Central memory CD4-positive, alpha-beta T cell (primary cell): ENCODE results near the gene USP28.

ENCODE experiments used
- DNase-seq: peaks from one replicate; pipeline ENCODE4 v3.0.0; 2022

The USP28 gene

DNA sequence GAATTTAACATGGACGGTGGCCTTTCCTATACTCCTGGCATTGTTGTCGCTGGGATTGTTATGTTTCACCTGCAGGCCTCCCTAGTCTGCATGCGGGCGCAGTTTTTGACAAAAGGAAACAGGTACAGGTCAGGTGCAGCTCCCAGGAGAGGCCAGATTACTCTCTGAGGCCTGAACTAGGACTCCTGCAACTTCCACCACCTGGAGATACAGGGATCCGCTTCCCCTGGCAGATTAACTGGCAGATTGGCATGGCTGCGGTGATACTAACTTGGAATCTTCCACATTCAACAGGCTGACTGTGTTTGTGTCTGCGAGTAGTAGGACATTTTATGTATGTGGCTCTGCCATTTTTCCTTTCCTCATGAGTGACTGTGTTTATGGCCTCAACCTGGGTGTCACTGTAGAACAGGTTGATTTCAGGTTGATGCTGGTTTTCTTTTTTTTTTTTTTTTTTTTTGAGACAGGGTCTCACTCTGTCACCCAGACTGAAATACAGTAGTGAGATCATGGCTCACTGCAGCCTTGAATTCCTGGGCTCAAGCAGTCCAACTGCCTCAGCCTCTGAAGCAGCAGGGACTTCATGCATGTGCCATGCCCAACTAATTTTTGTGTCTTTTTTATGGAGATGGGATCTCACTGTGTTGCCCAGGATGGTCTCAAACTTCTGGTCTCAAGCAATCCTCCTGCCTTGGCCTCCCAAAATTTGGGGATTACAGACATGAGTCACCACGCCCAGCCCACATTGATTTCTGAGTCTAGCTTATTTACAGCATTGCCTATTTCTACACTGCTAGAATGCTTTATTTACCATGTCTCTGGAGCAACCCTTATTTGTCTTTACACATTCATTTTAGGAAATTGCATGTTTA is 1.7 kb upstream of the USP28 start:
- DNase-seq: peak; percentile 1

DNA sequence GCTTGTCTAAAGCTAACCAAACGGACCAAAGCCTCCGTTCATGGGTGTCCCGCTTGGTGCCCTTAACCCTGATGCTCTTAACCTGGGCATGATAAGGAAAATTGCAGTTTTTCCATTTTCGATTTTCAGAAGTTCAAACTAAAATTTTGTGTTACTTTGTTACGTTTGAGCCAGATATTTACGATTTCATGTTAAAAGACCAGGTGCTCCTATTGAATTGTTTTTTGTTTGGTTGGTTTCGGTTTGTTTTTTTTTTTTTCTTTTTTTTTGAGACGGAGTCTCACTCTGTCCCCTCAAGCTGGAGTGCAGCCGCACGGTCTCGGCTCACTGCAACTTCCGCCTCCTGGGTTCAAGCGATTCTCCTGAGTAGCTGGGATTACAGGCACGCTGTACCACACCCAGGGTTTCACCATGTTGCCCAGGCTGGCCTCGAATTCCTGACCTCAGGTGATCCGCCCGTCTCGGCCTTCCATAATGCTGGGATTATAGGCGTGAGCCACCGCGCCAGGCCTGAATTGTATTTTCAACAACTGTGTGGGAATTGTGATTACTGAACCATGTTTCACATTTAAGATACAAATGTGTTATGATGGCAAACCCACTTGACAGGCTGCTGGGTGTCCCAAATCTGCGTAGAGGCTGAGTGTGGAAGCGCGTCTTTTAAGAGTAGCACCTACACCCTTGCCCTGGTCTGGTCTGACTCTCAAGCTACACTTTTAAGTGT is 864 bp upstream of the USP28 start:
- DNase-seq: peak; percentile 0

- no peak for DNase-seq
Measured at GRCh38 chr11:113874581-113875233, 665 bp downstream of the USP28 start.

DNA sequence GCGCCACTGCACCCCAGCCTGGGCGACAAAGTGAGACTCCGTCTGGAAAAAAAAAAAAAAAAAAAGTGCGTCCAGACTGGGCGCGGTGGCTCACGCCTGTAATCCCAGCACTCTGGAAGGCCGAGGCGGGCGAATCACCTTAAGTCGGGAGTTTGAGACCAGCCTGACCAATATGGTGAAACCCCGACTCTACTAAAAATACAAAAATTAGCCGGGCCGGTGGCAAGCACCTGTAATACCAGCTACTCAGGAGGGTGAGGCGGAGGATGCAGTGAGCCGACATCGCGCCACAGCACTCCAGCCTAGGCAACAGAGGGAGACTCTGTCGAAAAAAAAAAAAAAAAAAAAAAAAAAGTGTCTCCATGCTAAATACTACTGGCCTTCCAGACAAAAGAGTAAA is 1.3 kb downstream of the USP28 start:
- no peak for DNase-seq

DNA sequence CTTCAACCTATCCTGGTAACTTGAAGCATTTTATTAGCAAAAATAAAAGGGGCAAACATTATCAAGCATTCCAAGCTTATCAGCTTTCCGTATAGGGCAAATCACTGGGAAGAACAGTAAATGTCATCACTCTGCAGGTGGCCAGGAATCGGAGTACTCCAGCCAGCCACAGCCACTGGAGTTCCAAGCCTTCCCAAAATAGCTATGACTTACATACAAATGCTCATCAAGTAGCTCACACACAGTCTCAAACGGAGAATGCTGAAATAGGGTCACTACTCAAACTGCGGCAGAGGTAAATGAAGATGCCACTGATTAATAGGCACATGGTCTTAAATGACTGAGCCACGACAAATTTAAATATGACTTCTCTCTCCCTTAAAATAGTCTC is 2.1 kb downstream of the USP28 start:
- no peak for DNase-seq

- no peak for DNase-seq
Measured at GRCh38 chr11:113871336-113871735, 4.0 kb downstream of the USP28 start.

GRCh38 chr11:113867843-113868503 is 7.4 kb downstream of the USP28 start:
- DNase-seq: no peak

GRCh38 chr11:113865873-113866272 is 9.5 kb downstream of the USP28 start:
- DNase-seq: no peak

DNA sequence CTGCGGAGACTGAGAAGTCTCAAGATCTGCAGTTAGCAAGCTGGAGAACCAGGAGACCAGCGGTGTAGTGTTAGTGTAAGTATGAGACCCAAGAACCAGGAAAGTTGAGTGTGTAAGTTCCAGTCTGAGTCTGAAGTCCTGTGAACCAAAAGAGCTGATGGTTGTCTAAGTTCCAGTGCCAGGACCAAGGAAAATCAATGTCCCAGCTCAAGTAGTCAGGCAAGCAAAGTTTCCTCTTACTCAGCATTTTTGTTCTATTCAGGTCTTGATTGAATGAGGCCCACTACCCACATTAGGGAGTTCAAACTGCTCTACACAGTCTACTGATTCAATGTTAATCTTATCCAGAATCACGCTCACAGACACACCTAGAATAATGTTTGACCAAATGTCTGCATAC is 11.0 kb downstream of the USP28 start:
- no peak for DNase-seq

DNA sequence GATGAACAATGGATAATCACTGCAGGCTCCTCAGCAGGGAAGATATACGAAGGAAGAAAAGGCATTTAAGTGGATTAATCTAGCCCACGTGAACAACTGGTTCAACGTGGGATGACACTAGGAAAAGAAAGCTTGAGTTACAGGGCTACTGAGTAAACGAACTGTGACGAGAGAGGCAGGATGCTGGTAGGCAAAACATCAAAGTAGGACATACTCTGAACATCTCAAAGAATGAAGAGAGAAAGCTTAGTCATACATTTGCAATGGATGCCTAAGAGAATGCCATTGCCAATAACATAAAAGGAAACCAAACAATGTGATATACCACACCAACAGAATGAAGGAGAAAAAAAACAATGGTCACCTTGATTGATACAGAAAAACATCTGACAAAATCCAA is 12.9 kb downstream of the USP28 start:
- DNase-seq: no peak

GRCh38 chr11:113859665-113860064 is 15.7 kb downstream of the USP28 start:
- DNase-seq: no peak

- no peak for DNase-seq
Measured at GRCh38 chr11:113856966-113857759, 18.2 kb downstream of the USP28 start.

- DNase-seq: no peak
Measured at GRCh38 chr11:113855803-113856202, 19.6 kb downstream of the USP28 start.

DNA sequence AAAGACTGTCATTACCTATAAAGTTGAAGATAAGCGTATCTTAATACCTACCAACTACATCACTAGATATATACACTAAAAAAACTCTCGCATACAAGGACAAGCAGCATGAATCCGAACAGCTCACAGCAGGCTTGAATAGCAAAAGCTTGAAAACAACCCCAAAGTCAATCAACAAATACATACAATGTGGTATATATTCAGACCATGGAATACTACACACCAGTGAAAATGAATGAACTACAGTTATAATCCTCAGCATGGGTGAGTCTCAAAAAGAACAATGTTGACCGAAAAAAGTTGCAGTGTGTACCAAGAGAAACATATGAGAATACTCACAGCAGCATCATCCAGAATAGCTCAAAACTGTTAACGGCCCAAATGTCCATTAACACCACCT is 25.2 kb downstream of the USP28 start:
- no peak for DNase-seq

- DNase-seq: no peak
Measured at GRCh38 chr11:113849713-113850112, 25.7 kb downstream of the USP28 start.

- no peak for DNase-seq
Measured at GRCh38 chr11:113847580-113847979, 27.8 kb downstream of the USP28 start.

- DNase-seq: no peak
Measured at GRCh38 chr11:113847111-113847510, 28.3 kb downstream of the USP28 start.

DNA sequence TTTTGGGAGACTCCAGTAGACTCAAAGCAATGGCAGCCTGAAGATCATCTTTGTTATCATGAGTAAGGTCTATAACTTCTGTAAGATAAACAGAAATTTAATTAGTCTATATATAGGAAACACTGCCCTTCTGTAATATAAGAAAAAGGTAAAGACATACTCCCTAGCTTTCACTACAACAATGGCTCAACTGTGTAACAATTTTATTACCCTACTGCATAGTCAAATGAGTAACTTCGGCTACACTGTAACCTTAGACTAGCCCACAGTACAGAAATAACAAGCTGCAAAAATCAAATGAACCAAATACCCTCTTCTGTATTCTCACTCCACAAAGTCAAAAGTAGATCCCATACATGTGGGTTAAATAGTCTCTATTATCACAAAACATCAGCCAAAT is 33.7 kb downstream of the USP28 start:
- DNase-seq: no peak

- DNase-seq: no peak
Measured at GRCh38 chr11:113840932-113841664, 34.3 kb downstream of the USP28 start.

DNA sequence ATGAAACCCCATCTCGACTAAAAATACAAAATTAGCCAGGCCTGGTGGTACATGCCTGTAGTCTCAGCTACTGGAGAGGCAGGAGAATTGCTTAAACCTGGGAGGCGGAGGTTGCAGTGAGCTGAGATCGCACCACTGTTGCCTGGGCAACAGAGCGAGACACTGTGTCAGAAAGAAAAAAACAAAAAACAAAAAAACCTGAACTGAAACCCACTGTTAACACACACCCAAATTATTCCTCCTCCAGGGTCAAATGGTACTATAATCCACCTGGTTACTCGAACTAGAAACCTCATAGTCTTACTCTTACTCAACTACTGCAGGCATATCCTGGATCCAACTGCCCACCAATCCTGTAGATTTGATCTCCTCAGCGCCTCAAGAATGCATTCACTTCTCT is 35.5 kb downstream of the USP28 start:
- no peak for DNase-seq

- no peak for DNase-seq
Measured at GRCh38 chr11:113838005-113838404, 37.4 kb downstream of the USP28 start.

DNA sequence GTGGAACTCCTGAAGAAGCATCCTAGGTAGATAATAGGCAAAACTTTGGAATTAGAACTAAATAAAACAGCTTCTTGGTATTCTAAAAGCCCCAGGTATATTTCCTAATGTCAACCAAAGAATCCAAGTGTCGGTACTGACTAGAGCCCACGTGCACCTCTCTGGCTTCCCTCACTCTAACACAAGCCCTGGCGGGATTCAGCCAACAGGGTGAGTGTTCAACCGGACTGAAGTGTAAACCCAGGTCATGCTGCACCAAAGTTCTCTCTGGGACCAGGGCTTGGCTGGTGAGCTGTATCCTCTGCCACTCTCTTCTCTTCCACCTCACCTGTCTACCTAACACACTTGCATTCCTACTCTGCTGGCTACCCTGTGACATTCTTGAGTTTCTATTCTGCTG is 40.1 kb downstream of the USP28 start:
- no peak for DNase-seq
